Measurements from ENCODE around the gene C1QTNF3. TPM values are rescaled to one million over a fixed set of nuclear protein-coding genes. Genes with fewer than 3 reads are reported as not detected.

C1QTNF3 gene
- total RNA-seq, 1 experiment from 2014 or later = 2.1 TPM

GRCh38 chr5:34020726-34021125 is 22.3 kb downstream of the C1QTNF3 start:
- Mint-ChIP-seq H3K4me3 (ENCODE audit: low read depth, unreplicated experiment) (no peak overlapping the region), H3K36me3 (ENCODE audit: insufficient read depth, unreplicated experiment) (no peaks in the 10 kb centered on the region), H3K27me3 (ENCODE audit: unreplicated experiment) (no peaks in the 10 kb centered on the region), H3K4me1 (ENCODE audit: low read depth, unreplicated experiment) (peaks cover under 1% of the 10 kb centered on the region), H3K27ac (ENCODE audit: unreplicated experiment) (no peak overlapping the region), H3K9me3 (ENCODE audit: low read depth, unreplicated experiment) (no peaks in the 10 kb centered on the region)
- DNase-seq = no peak
- CTCF ChIA-PET = no interaction called here
- BruUV-seq (replicated peaks) = no TSS peak
- intact Hi-C loops (cut with micrococcal nuclease; ENCODE audit: unreplicated experiment) = no loop called here
- no peak for TF ChIP-seq CTCF (IDR thresholded peaks at IDR 0.05; ENCODE audit: unreplicated experiment)

GRCh38 chr5:34017254-34017653 is 25.8 kb downstream of the C1QTNF3 start:
- no peak for TF ChIP-seq CTCF (IDR thresholded peaks at IDR 0.05; ENCODE audit: unreplicated experiment)
- intact Hi-C loops (cut with micrococcal nuclease; ENCODE audit: unreplicated experiment) = no loop called here
- Mint-ChIP-seq H3K4me1 (ENCODE audit: low read depth, unreplicated experiment) (no peaks in the 10 kb centered on the region), H3K4me3 (ENCODE audit: low read depth, unreplicated experiment) (no peak overlapping the region), H3K36me3 (ENCODE audit: insufficient read depth, unreplicated experiment) (no peaks in the 10 kb centered on the region), H3K27ac (ENCODE audit: unreplicated experiment) (no peak overlapping the region), H3K9me3 (ENCODE audit: low read depth, unreplicated experiment) (no peaks in the 10 kb centered on the region), H3K27me3 (ENCODE audit: unreplicated experiment) (no peaks in the 10 kb centered on the region)
- CTCF ChIA-PET = no interaction called here
- no peak for DNase-seq
- BruUV-seq (replicated peaks) = no TSS peak

DNA sequence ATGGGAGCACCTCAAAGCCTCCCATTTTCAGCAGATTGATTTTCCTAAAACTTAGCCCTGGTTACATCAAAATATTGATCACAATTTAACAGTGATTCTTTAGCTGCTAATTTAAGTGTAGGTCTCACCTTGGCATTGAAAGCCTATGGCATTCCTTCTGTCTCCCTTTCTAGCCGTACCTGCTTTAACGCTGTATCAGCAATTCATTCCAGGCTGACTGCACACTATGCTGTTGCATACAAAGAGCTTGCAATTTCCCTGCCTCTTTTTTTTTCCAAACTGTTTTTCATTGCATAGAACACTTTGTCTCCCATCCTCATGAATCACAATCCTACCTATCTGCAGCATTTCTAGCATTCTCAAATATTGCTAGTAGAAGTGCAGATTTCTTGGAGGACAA is 26.3 kb downstream of the C1QTNF3 start:
- H3K4me1 Mint-ChIP-seq (ENCODE audit: low read depth, unreplicated experiment) = no peaks in the 10 kb centered on the region
- CTCF ChIA-PET = interaction anchor here (0.6 kb wide), 1 partner anchor 989 kb away, joined by 3 read pairs; no protein-coding TSS in a partner anchor
- no peak overlapping the region for H3K27ac Mint-ChIP-seq (ENCODE audit: unreplicated experiment)

GRCh38 chr5:34016222-34016621 is 26.8 kb downstream of the C1QTNF3 start:
- no peaks in the 10 kb centered on the region for H3K36me3 Mint-ChIP-seq (ENCODE audit: insufficient read depth, unreplicated experiment)
- H3K27ac Mint-ChIP-seq (ENCODE audit: unreplicated experiment) = no peak overlapping the region
- no peaks in the 10 kb centered on the region for H3K27me3 Mint-ChIP-seq (ENCODE audit: unreplicated experiment)
- DNase-seq = no peak
- no peaks in the 10 kb centered on the region for H3K9me3 Mint-ChIP-seq (ENCODE audit: low read depth, unreplicated experiment)
- no peak overlapping the region for H3K4me3 Mint-ChIP-seq (ENCODE audit: low read depth, unreplicated experiment)
- TF ChIP-seq CTCF (IDR thresholded peaks at IDR 0.05; ENCODE audit: unreplicated experiment) = no peak
- intact Hi-C loops (cut with micrococcal nuclease; ENCODE audit: unreplicated experiment) = no loop called here
- no peaks in the 10 kb centered on the region for H3K4me1 Mint-ChIP-seq (ENCODE audit: low read depth, unreplicated experiment)
- CTCF ChIA-PET = interaction anchor here (0.6 kb wide), 1 partner anchor 989 kb away, joined by 3 read pairs; no protein-coding TSS in a partner anchor
- BruUV-seq (replicated peaks) = no TSS peak

More for the DNA sequence above, 26.3 kb downstream of the C1QTNF3 start:
- no peaks in the 10 kb centered on the region for H3K36me3 Mint-ChIP-seq (ENCODE audit: insufficient read depth, unreplicated experiment)
- H3K27me3 Mint-ChIP-seq (ENCODE audit: unreplicated experiment) = no peaks in the 10 kb centered on the region
- no peaks in the 10 kb centered on the region for H3K9me3 Mint-ChIP-seq (ENCODE audit: low read depth, unreplicated experiment)
- BruUV-seq (replicated peaks) = no TSS peak
- intact Hi-C loops (cut with micrococcal nuclease; ENCODE audit: unreplicated experiment) = no loop called here
- no peak for TF ChIP-seq CTCF (IDR thresholded peaks at IDR 0.05; ENCODE audit: unreplicated experiment)
- DNase-seq = no peak
- H3K4me3 Mint-ChIP-seq (ENCODE audit: low read depth, unreplicated experiment) = no peak overlapping the region

Data from Calu3 (cell line).